Gastrocnemius medialis (tissue), 4 donors: ENCODE results near the gene PTPRN2. TPM values are rescaled to one million over a fixed set of nuclear protein-coding genes. Genes with fewer than 3 reads are reported as not detected.

Experiments used
- ATAC-seq, 2 donors: fragments of 150-250 bp; one replicate each; pipeline ENCODE4 v1.9.1; 2016
- DNase-seq, 2 donors: peaks; one replicate each; pipeline ENCODE4 v3.0.0-alpha.2; 2019
- H3K27ac ChIP-seq, 4 donors: fragments of 200-600 bp; sonication (generic); 1 replicate in 1 of 4; 2 replicates in 3 of 4; pipeline ENCODE4 v1.5.1; 2016 to 2018; ENCODE audit warnings: mild to moderate bottlenecking in 2 of 4, moderate library complexity in 1 of 4
- H3K27me3 ChIP-seq, 3 donors: fragments of 200-600 bp; sonication (generic) in 2 of 3; 1 replicate in 1 of 3; 2 replicates in 2 of 3; pipeline versions ENCODE4 v1.5.1 to v1.6.0; 2016 to 2019; ENCODE audit warnings: mild to moderate bottlenecking in 1 of 3, moderate library complexity in 1 of 3
- H3K36me3 ChIP-seq, 2 donors: fragments of 200-600 bp; sonication (generic) in 1 of 2; one replicate each; pipeline ENCODE4 v1.5.1; 2017 to 2018
- H3K4me1 ChIP-seq, 2 donors: fragments of 200-600 bp; sonication (generic) in 1 of 2; one replicate each; pipeline ENCODE4 v1.5.1; 2016 to 2017; ENCODE audit warnings: mild to moderate bottlenecking in 2 of 2
- H3K4me3 ChIP-seq, 4 donors: fragments of 200-600 bp; sonication (generic) in 3 of 4; 1 replicate in 1 of 4; 2 replicates in 3 of 4; pipeline ENCODE4 v1.5.1; 2016 to 2019; ENCODE audit warnings: mild to moderate bottlenecking in 2 of 4
- H3K9me3 ChIP-seq, 3 donors: fragments of 200-600 bp; sonication (generic) in 2 of 3; 1 replicate in 1 of 3; 2 replicates in 2 of 3; pipeline ENCODE4 v1.5.1; 2016 to 2019
- POLR2A ChIP-seq, 2 donors: fragments of 450-650 bp; IDR thresholded peaks; one replicate each; pipeline ENCODE4 v1.6.1; 2017; ENCODE audit warnings: antibody characterized with exemption in 2 of 2, mild to moderate bottlenecking in 2 of 2, moderate library complexity in 2 of 2
- in situ Hi-C, 4 donors: fragments of 200-750 bp; cut with MboI; loops; one replicate each; pipeline versions ENCODE4 v1.15.0 to v1.8.0; 2017; ENCODE audit warnings: low sequenced_read_pairs in 4 of 4
- intact Hi-C: fragments of 100-400 bp; cut with DNase I; formaldehyde crosslinking; loops from one replicate; pipeline ENCODE4 v1.15.1; 2023; ENCODE audit warnings: low total_unique reads
- total RNA-seq, 4 donors: library from RNA; depleted of rRNA; stranded (reverse); fragments of >200 nt; gene quantifications; one replicate each; pipeline versions ENCODE4 v1.1.0 to v1.2.3, GENCODE V29; 2016
- TF ChIP-seq, protein P1 (sequence below), 5 experiments: fragments of 450-650 bp in 3 of 5; fragments of 200-600 bp in 2 of 5; sonication (generic) in 2 of 5; IDR thresholded peaks in 4 of 5; conservative IDR thresholded peaks in 1 of 5; 1 replicate in 4 of 5; 2 replicates in 1 of 5; pipeline ENCODE4 v1.5.1; 2016 to 2019; ENCODE audit warnings: antibody characterized with exemption in 5 of 5, mild to moderate bottlenecking in 3 of 5, moderate library complexity in 3 of 5

PTPRN2 gene
- total RNA-seq, 4 donors from 2014 or later: 0.66 to 0.85 (median 0.81) TPM

DNA sequence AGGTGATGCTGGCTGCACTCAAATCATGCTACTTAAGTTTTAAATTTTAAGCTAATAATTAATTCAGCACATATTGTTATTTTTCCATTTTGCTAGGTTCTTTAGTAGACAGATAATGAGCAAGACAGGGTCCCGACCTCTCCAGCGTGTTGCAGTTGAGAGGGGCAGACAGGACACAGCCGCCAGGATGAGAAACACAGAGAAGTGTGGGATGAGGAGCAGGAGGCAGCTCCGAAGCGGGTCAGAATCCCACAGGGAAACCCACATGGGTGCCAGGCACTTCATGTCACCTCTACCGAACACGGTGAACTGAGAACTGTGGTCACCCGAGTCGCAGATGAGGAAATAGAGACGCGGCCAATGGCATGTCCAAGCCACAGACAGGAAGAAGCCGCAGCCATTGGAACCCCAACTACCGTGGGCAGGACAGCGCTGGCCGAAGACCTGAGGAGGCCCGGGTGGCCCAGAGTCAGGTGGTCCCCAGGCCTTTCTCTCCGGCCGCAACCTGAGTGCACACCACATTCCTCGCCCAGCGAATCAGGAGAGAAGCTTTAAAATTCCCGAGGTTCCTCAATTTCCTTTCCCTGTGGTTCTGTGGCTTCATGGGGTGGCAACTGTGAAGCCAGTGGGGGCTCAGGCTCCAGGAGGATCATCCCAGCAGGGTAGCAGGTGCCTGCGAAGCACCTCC, 1037.9 kb downstream of the PTPRN2 start:
- Histone ChIP-seq H3K36me3 (no peaks in the 10 kb centered on the region), H3K27ac (no peak overlapping the region), H3K27me3 (peaks cover 0 to 4% (median 0%) of the 10 kb centered on the region in 3 donors), H3K4me3 (no peak overlapping the region), H3K4me1 (no peaks in the 10 kb centered on the region), H3K9me3 (no peaks in the 10 kb centered on the region)
- no peak for TF ChIP-seq POLR2A (IDR thresholded peaks at IDR 0.05)
- TF ChIP-seq, protein P1, sequence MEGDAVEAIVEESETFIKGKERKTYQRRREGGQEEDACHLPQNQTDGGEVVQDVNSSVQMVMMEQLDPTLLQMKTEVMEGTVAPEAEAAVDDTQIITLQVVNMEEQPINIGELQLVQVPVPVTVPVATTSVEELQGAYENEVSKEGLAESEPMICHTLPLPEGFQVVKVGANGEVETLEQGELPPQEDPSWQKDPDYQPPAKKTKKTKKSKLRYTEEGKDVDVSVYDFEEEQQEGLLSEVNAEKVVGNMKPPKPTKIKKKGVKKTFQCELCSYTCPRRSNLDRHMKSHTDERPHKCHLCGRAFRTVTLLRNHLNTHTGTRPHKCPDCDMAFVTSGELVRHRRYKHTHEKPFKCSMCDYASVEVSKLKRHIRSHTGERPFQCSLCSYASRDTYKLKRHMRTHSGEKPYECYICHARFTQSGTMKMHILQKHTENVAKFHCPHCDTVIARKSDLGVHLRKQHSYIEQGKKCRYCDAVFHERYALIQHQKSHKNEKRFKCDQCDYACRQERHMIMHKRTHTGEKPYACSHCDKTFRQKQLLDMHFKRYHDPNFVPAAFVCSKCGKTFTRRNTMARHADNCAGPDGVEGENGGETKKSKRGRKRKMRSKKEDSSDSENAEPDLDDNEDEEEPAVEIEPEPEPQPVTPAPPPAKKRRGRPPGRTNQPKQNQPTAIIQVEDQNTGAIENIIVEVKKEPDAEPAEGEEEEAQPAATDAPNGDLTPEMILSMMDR (IDR thresholded peaks at IDR 0.05 in 4 of 5, conservative IDR thresholded peaks at IDR 0.05 in 1 of 5): no peak
- in situ Hi-C loops: no loop called here
- DNase-seq (no peak), ATAC-seq (no peak)
- intact Hi-C loops: no loop called here

DNA sequence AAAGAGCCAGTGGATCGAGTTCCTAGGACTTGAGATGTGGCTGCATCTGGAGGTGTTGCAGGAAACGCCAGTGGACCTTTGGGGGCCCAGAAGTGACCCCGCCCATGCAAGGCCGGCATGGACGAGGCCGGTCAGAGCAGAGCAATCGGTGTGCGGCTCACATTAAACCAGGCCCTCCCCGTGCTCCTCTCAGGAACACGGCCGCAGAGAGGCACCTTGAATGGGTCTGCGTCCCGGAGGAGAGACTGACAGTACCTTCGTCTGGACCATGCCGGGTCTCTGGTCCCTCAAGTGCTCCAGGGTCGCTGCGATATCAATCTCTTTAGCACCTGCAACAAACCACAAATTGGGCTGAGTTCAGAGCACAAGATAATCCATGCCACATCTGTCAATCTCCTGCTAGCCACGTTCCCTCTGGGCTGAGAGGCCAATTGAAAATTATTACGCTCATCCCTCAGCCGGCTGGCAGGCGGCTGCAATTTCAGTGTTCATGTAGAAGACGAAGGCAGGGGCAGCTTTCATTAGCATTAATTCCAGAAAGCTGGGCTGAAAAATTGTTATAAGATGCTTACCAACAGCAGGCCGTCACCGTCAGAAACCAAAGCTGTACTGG, 1038.8 kb downstream of the PTPRN2 start:
- Histone ChIP-seq H3K27ac (no peak overlapping the region), H3K4me3 (no peak overlapping the region), H3K4me1 (no peaks in the 10 kb centered on the region), H3K9me3 (no peaks in the 10 kb centered on the region), H3K27me3 (peaks cover 0 to 4% (median 0%) of the 10 kb centered on the region in 3 donors), H3K36me3 (no peaks in the 10 kb centered on the region)
- TF ChIP-seq, protein P1 (IDR thresholded peaks at IDR 0.05 in 4 of 5, conservative IDR thresholded peaks at IDR 0.05 in 1 of 5): no peak
- no peak for TF ChIP-seq POLR2A (IDR thresholded peaks at IDR 0.05)
- no peak for ATAC-seq
- intact Hi-C loops: no loop called here
- no peak for DNase-seq
- in situ Hi-C loops: no loop called here

DNA sequence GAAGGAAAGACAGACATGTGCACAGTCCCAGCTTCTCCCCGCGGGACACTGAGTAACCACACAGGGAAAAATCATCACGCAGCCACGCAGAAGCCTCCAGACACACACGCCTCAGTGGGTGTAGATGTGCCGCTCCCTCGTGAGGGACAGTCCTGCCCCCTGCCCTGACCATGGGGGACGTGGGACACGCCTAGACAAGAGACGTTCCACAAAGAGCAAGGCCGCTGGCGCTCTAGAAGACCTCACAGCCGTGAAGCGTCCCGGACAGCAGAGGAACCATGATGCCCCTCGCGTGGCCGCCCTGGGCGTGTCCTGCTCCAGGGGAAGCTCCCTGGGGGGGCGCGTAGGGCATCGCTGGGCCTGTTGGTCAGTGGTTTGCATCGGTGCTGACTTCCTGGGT, 1040.0 kb downstream of the PTPRN2 start:
- DNase-seq (no peak), ATAC-seq (no peak)
- H3K4me3 ChIP-seq: no peak overlapping the region
- no peaks in the 10 kb centered on the region for H3K9me3 ChIP-seq
- no peaks in the 10 kb centered on the region for H3K36me3 ChIP-seq
- TF ChIP-seq, protein P1 (IDR thresholded peaks at IDR 0.05 in 4 of 5, conservative IDR thresholded peaks at IDR 0.05 in 1 of 5): no peak
- no peak for TF ChIP-seq POLR2A (IDR thresholded peaks at IDR 0.05)
- intact Hi-C loops (no loop called here), in situ Hi-C loops (no loop called here)
- H3K27me3 ChIP-seq: peaks cover 0 to 4% (median 0%) of the 10 kb centered on the region in 3 donors
- H3K4me1 ChIP-seq: no peaks in the 10 kb centered on the region
- no peak overlapping the region for H3K27ac ChIP-seq

DNA sequence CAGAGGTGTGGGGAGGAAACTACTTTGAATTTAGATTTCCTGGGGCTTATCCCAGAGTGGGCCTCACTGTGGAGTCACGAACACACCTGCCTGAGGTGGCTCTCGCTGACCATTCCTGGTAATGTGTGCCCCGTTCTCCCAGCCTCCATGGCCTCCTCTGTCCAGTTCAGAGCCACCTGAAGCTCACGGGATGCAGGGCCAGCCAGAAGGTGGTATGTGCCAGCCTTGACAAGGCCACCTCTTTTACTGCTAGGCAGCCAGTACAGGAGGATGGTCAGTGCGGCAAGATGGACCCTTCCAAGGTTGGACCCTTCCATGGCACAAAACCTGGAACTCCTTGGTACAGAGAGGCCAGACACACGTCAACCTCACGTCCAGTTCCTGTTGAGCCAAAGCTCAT, 1040.5 kb downstream of the PTPRN2 start:
- peaks cover 0 to 4% (median 0%) of the 10 kb centered on the region in 3 donors for H3K27me3 ChIP-seq
- H3K27ac ChIP-seq: no peak overlapping the region
- no peaks in the 10 kb centered on the region for H3K4me1 ChIP-seq
- in situ Hi-C loops: no loop called here
- intact Hi-C loops: no loop called here
- no peak for TF ChIP-seq POLR2A (IDR thresholded peaks at IDR 0.05)
- TF ChIP-seq, protein P1 (IDR thresholded peaks at IDR 0.05 in 4 of 5, conservative IDR thresholded peaks at IDR 0.05 in 1 of 5): no peak
- DNase-seq (no peak), ATAC-seq (no peak)
- no peaks in the 10 kb centered on the region for H3K9me3 ChIP-seq
- H3K36me3 ChIP-seq: no peaks in the 10 kb centered on the region
- H3K4me3 ChIP-seq: no peak overlapping the region
